H9 (cell line): ENCODE results near the gene NUP188. TPM values are rescaled to one million over a fixed set of nuclear protein-coding genes. Genes with fewer than 3 reads are reported as not detected.

ENCODE experiments used
- DNase-seq: peaks from one replicate; pipeline ENCODE4 v3.0.0-alpha.2; 2017
- H2AFZ ChIP-seq: one replicate; pipeline ENCODE4 v1.6.1; 2013; ENCODE audit warnings: mild to moderate bottlenecking, low read length, control low read depth, moderate library complexity
- H2AK5ac ChIP-seq: 2 replicates; pipeline ENCODE4 v1.6.1; 2013; ENCODE audit warnings: low read length, control low read depth, mixed read lengths; ENCODE audit not compliant: insufficient read length
- H2BK120ac ChIP-seq: one replicate; pipeline ENCODE4 v1.6.1; 2013; ENCODE audit warnings: low read depth, mild to moderate bottlenecking, low read length, control low read depth, inconsistent platforms; ENCODE audit not compliant: poor library complexity, severe bottlenecking
- H2BK12ac ChIP-seq: 2 replicates; pipeline ENCODE4 v1.6.1; 2013; ENCODE audit warnings: low read length, control low read depth, mixed read lengths, low read depth; ENCODE audit not compliant: insufficient read length
- H2BK15ac ChIP-seq: 2 replicates; pipeline ENCODE4 v1.6.1; 2013; ENCODE audit warnings: low read depth, low read length, control low read depth
- H2BK20ac ChIP-seq: one replicate; pipeline ENCODE4 v1.6.1; 2013; ENCODE audit warnings: low read depth, mild to moderate bottlenecking, low read length, control low read depth, inconsistent platforms; ENCODE audit not compliant: poor library complexity, severe bottlenecking
- H2BK5ac ChIP-seq: 2 replicates; pipeline ENCODE4 v1.6.1; 2013; ENCODE audit warnings: low read length, control low read depth, mixed read lengths; ENCODE audit not compliant: insufficient read length
- H3K14ac ChIP-seq: 2 replicates; pipeline ENCODE4 v1.6.1; 2013; ENCODE audit warnings: low read length, control low read depth; ENCODE audit not compliant: insufficient read depth
- H3K18ac ChIP-seq: 2 replicates; pipeline ENCODE4 v1.6.1; 2013; ENCODE audit warnings: low read depth, mild to moderate bottlenecking, mixed read lengths, low read length, control low read depth; ENCODE audit not compliant: insufficient read length
- H3K23ac ChIP-seq: 2 replicates; pipeline ENCODE4 v1.6.1; 2013; ENCODE audit warnings: low read length, control low read depth, mixed read lengths, low read depth; ENCODE audit not compliant: insufficient read length
- H3K23me2 ChIP-seq: 2 replicates; pipeline ENCODE4 v1.6.1; 2013; ENCODE audit warnings: low read depth, mild to moderate bottlenecking, mixed read lengths, low read length, control low read depth; ENCODE audit not compliant: insufficient read length, poor library complexity, severe bottlenecking
- H3K27ac ChIP-seq: 2 replicates; pipeline ENCODE4 v1.5.1; 2013; ENCODE audit warnings: low read length, control low read depth, mixed read lengths, low read depth; ENCODE audit not compliant: insufficient read length
- H3K27me3 ChIP-seq: 2 replicates; pipeline ENCODE4 v1.6.1; 2013; ENCODE audit warnings: low read length, control low read depth, inconsistent platforms; ENCODE audit not compliant: insufficient read depth
- H3K4ac ChIP-seq: 2 replicates; pipeline ENCODE4 v1.6.1; 2013; ENCODE audit warnings: low read depth, mild to moderate bottlenecking, control low read depth, inconsistent platforms, low read length, moderate library complexity
- H3K4me1 ChIP-seq: 2 replicates; pipeline ENCODE4 v1.6.1; 2013; ENCODE audit warnings: low read length, control low read depth, inconsistent platforms; ENCODE audit not compliant: insufficient read depth
- H3K4me2 ChIP-seq: 2 replicates; pipeline ENCODE4 v1.6.1; 2013; ENCODE audit warnings: low read length, control low read depth, mixed read lengths; ENCODE audit not compliant: insufficient read length, insufficient read depth
- H3K56ac ChIP-seq: 2 replicates; pipeline ENCODE4 v1.6.1; 2013; ENCODE audit warnings: low read depth, mild to moderate bottlenecking, mixed read lengths, low read length, control low read depth; ENCODE audit not compliant: insufficient read length
- H3K79me1 ChIP-seq: 2 replicates; pipeline ENCODE4 v1.6.1; 2013; ENCODE audit warnings: low read depth, mild to moderate bottlenecking, moderate library complexity, low read length, control low read depth, inconsistent platforms; ENCODE audit not compliant: insufficient read depth, poor library complexity, severe bottlenecking
- H3K79me2 ChIP-seq: 2 replicates; pipeline ENCODE4 v1.6.1; 2013; ENCODE audit warnings: low read length, control low read depth, inconsistent platforms; ENCODE audit not compliant: insufficient read depth
- H3K9ac ChIP-seq: 2 replicates; pipeline ENCODE4 v1.6.1; 2013; ENCODE audit warnings: low read length, control low read depth, mixed read lengths; ENCODE audit not compliant: insufficient read length; ENCODE audit errors: extremely low read depth
- H3K9me3 ChIP-seq: one replicate; pipeline ENCODE4 v1.6.1; 2013; ENCODE audit warnings: low read depth, low read length, inconsistent platforms; ENCODE audit not compliant: control insufficient read depth
- H3T11ph ChIP-seq: one replicate; pipeline ENCODE4 v1.6.1; 2013; ENCODE audit warnings: mild to moderate bottlenecking, low read length, control low read depth, inconsistent platforms
- H4K20me1 ChIP-seq: one replicate; pipeline ENCODE4 v1.6.1; 2013; ENCODE audit not compliant: control insufficient read depth, insufficient read length, insufficient read depth
- H4K5ac ChIP-seq: 2 replicates; pipeline ENCODE4 v1.6.1; 2013; ENCODE audit warnings: low read depth, mild to moderate bottlenecking, mixed read lengths, low read length, control low read depth; ENCODE audit not compliant: insufficient read length
- H4K8ac ChIP-seq: replicated peaks from 2 replicates; pipeline ENCODE4 v1.6.1; 2013; ENCODE audit warnings: low read length, control low read depth, mixed read lengths, low read depth; ENCODE audit not compliant: insufficient read length
- H4K91ac ChIP-seq: 2 replicates; pipeline ENCODE4 v1.6.1; 2013; ENCODE audit warnings: low read depth, mild to moderate bottlenecking, moderate library complexity, mixed read lengths, low read length, control low read depth; ENCODE audit not compliant: insufficient read length
- H3K27ac Mint-ChIP-seq, 3 experiments: 2 replicates in 2 of 3; 3 replicates in 1 of 3; pipeline ENCODE4 v1.8.0; 2020 to 2021; ENCODE audit warnings: mixed read lengths in 3 of 3, mild to moderate bottlenecking in 1 of 3, moderate library complexity in 1 of 3
- H3K27me3 Mint-ChIP-seq: 2 replicates; pipeline ENCODE4 v1.8.0; 2021; ENCODE audit warnings: low read depth, mild to moderate bottlenecking, moderate library complexity, mixed read lengths
- H3K36me3 Mint-ChIP-seq, 3 experiments: 2 replicates in 2 of 3; 3 replicates in 1 of 3; pipeline ENCODE4 v1.8.0; 2020 to 2021; ENCODE audit warnings: low read depth in 3 of 3, mixed read lengths in 3 of 3; ENCODE audit not compliant: insufficient read depth in 1 of 3
- H3K4me1 Mint-ChIP-seq, 2 experiments: 2 replicates each; pipeline ENCODE4 v1.8.0; 2020; ENCODE audit warnings: mixed read lengths in 2 of 2
- H3K4me3 Mint-ChIP-seq, 2 experiments: 2 replicates in 1 of 2; 3 replicates in 1 of 2; pipeline ENCODE4 v1.8.0; 2020 to 2021; ENCODE audit warnings: mild to moderate bottlenecking in 2 of 2, mixed read lengths in 2 of 2, moderate library complexity in 1 of 2
- H3K9me3 Mint-ChIP-seq, 2 experiments: 2 replicates in 1 of 2; 3 replicates in 1 of 2; pipeline ENCODE4 v1.8.0; 2020; ENCODE audit warnings: mild to moderate bottlenecking in 2 of 2, mixed read lengths in 2 of 2, moderate library complexity in 1 of 2
- WGBS: extraction: QIAGEN DNeasy Blood & Tissue Kit; methylation state at CpG from one replicate; pipeline ENCODE4 v1.1.7; 2013; ENCODE audit warnings: missing lambda C conversion rate, low lambda C conversion rate, mixed read lengths; ENCODE audit not compliant: insufficient read length; ENCODE audit errors: extremely low coverage; 5-methylcytosine and 5-hydroxymethylcytosine counted together
- total RNA-seq: library from RNA; stranded (reverse); gene quantifications from 2 replicates; pipeline ENCODE4 v1.2.1, GENCODE V29; 2021
- TF ChIP-seq, protein P1 (sequence below): fragments of 200-600 bp; sonication (generic); conservative IDR thresholded peaks from 3 replicates; pipeline ENCODE4 v1.8.0; 2021; ENCODE audit warnings: antibody characterized with exemption, mild to moderate bottlenecking

Gene NUP188
- total RNA-seq, 1 experiment from 2014 or later = 101 TPM

DNA sequence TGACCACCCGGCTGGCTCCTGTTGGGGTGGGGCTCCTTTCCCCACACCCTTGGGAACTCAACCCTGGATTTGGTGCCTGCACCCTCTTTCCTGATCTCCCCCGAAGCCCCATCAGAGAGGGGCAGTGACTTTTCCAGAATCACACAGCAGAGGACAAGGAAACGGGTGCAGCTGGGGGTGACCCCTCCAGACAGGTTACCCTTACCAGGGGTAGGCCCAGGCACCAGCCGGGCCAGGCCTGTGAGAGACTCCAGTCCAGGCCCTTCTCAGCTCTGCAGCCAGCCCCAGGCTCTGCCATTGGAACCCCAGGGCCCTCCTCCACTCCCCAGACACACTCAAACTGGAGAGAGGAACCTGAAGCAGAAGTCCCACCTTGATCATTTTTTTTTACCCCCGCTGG is 45.7 kb upstream of the NUP188 start:
- no peak overlapping the region for H3K9ac ChIP-seq
- peaks cover 3% of the 10 kb centered on the region; the same call in 1 of the 2 replicates for H3K79me2 ChIP-seq

More for the DNA sequence above, 45.7 kb upstream of the NUP188 start:
- no peak overlapping the region for H3K14ac ChIP-seq
- H3K27ac ChIP-seq = no peak overlapping the region
- H2BK5ac ChIP-seq = no peak overlapping the region
- H2AK5ac ChIP-seq = no peak overlapping the region
- peaks cover 2 to 9% of the 10 kb centered on the region in 2 experiments; a peak in 3 of 4 replicates for H3K4me1 Mint-ChIP-seq
- H4K8ac ChIP-seq = no peak overlapping the region
- no peak overlapping the region for H2BK20ac ChIP-seq
- H3K4me3 Mint-ChIP-seq = no peak overlapping the region
- TF ChIP-seq, protein P1, sequence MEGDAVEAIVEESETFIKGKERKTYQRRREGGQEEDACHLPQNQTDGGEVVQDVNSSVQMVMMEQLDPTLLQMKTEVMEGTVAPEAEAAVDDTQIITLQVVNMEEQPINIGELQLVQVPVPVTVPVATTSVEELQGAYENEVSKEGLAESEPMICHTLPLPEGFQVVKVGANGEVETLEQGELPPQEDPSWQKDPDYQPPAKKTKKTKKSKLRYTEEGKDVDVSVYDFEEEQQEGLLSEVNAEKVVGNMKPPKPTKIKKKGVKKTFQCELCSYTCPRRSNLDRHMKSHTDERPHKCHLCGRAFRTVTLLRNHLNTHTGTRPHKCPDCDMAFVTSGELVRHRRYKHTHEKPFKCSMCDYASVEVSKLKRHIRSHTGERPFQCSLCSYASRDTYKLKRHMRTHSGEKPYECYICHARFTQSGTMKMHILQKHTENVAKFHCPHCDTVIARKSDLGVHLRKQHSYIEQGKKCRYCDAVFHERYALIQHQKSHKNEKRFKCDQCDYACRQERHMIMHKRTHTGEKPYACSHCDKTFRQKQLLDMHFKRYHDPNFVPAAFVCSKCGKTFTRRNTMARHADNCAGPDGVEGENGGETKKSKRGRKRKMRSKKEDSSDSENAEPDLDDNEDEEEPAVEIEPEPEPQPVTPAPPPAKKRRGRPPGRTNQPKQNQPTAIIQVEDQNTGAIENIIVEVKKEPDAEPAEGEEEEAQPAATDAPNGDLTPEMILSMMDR = no peak
- no peaks in the 10 kb centered on the region for H3K9me3 ChIP-seq
- no peak overlapping the region for H3K4me2 ChIP-seq
- no peak overlapping the region for H2AFZ ChIP-seq
- no peaks in the 10 kb centered on the region for H3K79me1 ChIP-seq
- no peak overlapping the region for H2BK15ac ChIP-seq
- DNase-seq = no peak
- peaks cover 9 to 20% (median 10%) of the 10 kb centered on the region in 3 experiments for H3K36me3 Mint-ChIP-seq
- no peaks in the 10 kb centered on the region for H3K4me1 ChIP-seq
- H3K27ac Mint-ChIP-seq = no peak overlapping the region
- H4K91ac ChIP-seq = no peak overlapping the region
- no peak overlapping the region for H3K4ac ChIP-seq
- no peak overlapping the region for H3K23ac ChIP-seq
- no peak overlapping the region for H4K5ac ChIP-seq
- H2BK120ac ChIP-seq = no peak overlapping the region
- no peaks in the 10 kb centered on the region for H4K20me1 ChIP-seq
- H3K27me3 ChIP-seq = no peaks in the 10 kb centered on the region
- H3K27me3 Mint-ChIP-seq = no peaks in the 10 kb centered on the region
- no peak overlapping the region for H2BK12ac ChIP-seq
- no CpG with 5 or more reads among the region's 5 CpGs for WGBS
- H3T11ph ChIP-seq = no peak overlapping the region
- no peaks in the 10 kb centered on the region for H3K9me3 Mint-ChIP-seq
- no peaks in the 10 kb centered on the region for H3K23me2 ChIP-seq
- no peak overlapping the region for H3K56ac ChIP-seq
- H3K18ac ChIP-seq = no peak overlapping the region
